Endothelial cell (in vitro differentiated cells): ENCODE measurements around the gene ANKRD63. TPM values are rescaled to one million over a fixed set of nuclear protein-coding genes. Genes with fewer than 3 reads are reported as not detected.
A peak's percentile ranks its signal among the peaks of the same experiment; 100 is the strongest.

Source experiments
- DNase-seq: peaks from one replicate; pipeline ENCODE4 v3.0.0; 2021; ENCODE audit warnings: low spot score
- H3K27ac Mint-ChIP-seq: one replicate; pipeline ENCODE4 v1.8.0; 2021; ENCODE audit warnings: mixed read lengths, inconsistent platforms; ENCODE audit not compliant: unreplicated experiment
- H3K27me3 Mint-ChIP-seq: one replicate; pipeline ENCODE4 v1.8.0; 2021; ENCODE audit warnings: mild to moderate bottlenecking, moderate library complexity, mixed read lengths, inconsistent platforms; ENCODE audit not compliant: unreplicated experiment
- H3K36me3 Mint-ChIP-seq: one replicate; pipeline ENCODE4 v1.8.0; 2021; ENCODE audit warnings: mild to moderate bottlenecking, low read depth, mixed read lengths, inconsistent platforms; ENCODE audit not compliant: unreplicated experiment
- H3K4me1 Mint-ChIP-seq: one replicate; pipeline ENCODE4 v1.8.0; 2021; ENCODE audit warnings: mild to moderate bottlenecking, mixed read lengths, inconsistent platforms; ENCODE audit not compliant: unreplicated experiment
- H3K4me3 Mint-ChIP-seq: one replicate; pipeline ENCODE4 v1.8.0; 2021; ENCODE audit warnings: mild to moderate bottlenecking, mixed read lengths, inconsistent platforms; ENCODE audit not compliant: unreplicated experiment
- H3K9me3 Mint-ChIP-seq: one replicate; pipeline ENCODE4 v1.8.0; 2021; ENCODE audit warnings: mixed read lengths, inconsistent platforms; ENCODE audit not compliant: unreplicated experiment
- total RNA-seq: library from RNA; stranded (reverse); fragmentation: NEBNext Ultra II Directional; extraction: Animal tissue kit (Norgen Biotek cat#: 25700); gene quantifications from one replicate; pipeline ENCODE4 v1.2.1, GENCODE V29; 2021; ENCODE audit not compliant: unreplicated experiment
- TF ChIP-seq, protein P1 (sequence below): fragments of 200-600 bp; sonication (generic); IDR thresholded peaks from one replicate; pipeline ENCODE4 v1.5.0; 2021; ENCODE audit warnings: antibody characterized with exemption; ENCODE audit not compliant: unreplicated experiment

The ANKRD63 gene
- total RNA-seq, 1 donor from 2014 or later, result not detected

DNA sequence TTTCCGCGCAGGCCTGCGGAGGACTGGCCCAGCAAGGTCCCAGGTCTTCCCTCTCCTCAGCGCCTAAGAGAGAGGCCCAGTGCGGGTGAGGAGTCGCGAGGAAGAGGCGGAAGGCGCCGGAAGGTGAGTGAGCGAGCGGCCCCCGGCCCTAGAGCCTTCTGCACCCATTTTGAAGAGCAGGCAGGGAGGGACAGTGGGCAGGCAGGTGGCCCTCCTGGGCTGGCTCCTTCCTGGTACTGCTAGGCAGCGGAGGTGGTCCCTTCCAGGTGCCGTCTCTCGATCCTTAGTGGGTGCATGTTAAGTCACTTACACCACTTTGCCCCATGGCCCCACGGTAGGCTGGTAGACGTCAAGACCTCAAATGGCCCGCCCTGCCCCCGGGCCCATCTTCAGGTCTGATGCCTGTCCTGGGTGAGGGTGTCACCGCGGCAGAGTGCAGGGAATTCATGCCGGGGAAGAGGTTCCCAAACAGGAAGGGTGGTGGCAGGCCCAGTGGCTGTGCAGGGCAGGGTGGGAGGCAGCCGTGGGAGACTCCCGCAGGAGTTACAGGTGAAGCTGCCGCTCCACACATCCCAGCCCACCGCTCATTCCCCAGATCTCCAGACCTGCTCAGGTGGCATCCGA lies 29.6 kb downstream of the ANKRD63 start:
- TF ChIP-seq, protein P1, sequence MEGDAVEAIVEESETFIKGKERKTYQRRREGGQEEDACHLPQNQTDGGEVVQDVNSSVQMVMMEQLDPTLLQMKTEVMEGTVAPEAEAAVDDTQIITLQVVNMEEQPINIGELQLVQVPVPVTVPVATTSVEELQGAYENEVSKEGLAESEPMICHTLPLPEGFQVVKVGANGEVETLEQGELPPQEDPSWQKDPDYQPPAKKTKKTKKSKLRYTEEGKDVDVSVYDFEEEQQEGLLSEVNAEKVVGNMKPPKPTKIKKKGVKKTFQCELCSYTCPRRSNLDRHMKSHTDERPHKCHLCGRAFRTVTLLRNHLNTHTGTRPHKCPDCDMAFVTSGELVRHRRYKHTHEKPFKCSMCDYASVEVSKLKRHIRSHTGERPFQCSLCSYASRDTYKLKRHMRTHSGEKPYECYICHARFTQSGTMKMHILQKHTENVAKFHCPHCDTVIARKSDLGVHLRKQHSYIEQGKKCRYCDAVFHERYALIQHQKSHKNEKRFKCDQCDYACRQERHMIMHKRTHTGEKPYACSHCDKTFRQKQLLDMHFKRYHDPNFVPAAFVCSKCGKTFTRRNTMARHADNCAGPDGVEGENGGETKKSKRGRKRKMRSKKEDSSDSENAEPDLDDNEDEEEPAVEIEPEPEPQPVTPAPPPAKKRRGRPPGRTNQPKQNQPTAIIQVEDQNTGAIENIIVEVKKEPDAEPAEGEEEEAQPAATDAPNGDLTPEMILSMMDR, result no peak
- H3K4me1 Mint-ChIP-seq, result peaks cover 3% of the 10 kb centered on the region
- no peaks in the 10 kb centered on the region for H3K9me3 Mint-ChIP-seq
- peaks cover 6% of the 10 kb centered on the region for H3K36me3 Mint-ChIP-seq
- no peak overlapping the region for H3K27ac Mint-ChIP-seq
- DNase-seq, result no peak
- peak overlapping the region; percentile 69 for H3K4me3 Mint-ChIP-seq
- peaks cover 22% of the 10 kb centered on the region for H3K27me3 Mint-ChIP-seq

GRCh38 chr15:40252438-40253166 lies 30.3 kb downstream of the ANKRD63 start:
- peaks cover 22% of the 10 kb centered on the region for H3K27me3 Mint-ChIP-seq
- H3K9me3 Mint-ChIP-seq, result no peaks in the 10 kb centered on the region
- TF ChIP-seq, protein P1, result no peak
- no peak for DNase-seq
- no peak overlapping the region for H3K27ac Mint-ChIP-seq
- H3K4me1 Mint-ChIP-seq, result peaks cover 3% of the 10 kb centered on the region
- peaks cover 6% of the 10 kb centered on the region for H3K36me3 Mint-ChIP-seq
- peak overlapping the region; percentile 69 for H3K4me3 Mint-ChIP-seq

DNA sequence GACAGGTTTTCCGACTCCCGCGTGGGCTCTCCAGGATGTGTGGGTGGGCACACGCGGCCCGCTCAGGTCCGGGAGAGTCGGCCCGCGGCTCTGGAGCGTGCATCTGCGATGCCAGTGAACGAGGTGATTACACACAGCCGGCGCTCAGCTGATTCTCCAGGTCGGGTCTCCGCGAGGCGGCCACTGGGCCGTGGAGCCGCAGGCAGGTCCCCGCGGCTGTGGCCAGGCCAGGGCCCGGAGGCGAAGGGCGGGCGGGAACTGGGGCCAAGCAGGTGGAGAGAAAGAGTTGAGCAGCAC lies 30.8 kb downstream of the ANKRD63 start:
- H3K9me3 Mint-ChIP-seq, result no peaks in the 10 kb centered on the region
- H3K4me1 Mint-ChIP-seq, result peaks cover 3% of the 10 kb centered on the region
- no peak for DNase-seq
- H3K27me3 Mint-ChIP-seq, result peaks cover 22% of the 10 kb centered on the region
- no peak overlapping the region for H3K27ac Mint-ChIP-seq
- H3K36me3 Mint-ChIP-seq, result peaks cover 6% of the 10 kb centered on the region
- no peak overlapping the region for H3K4me3 Mint-ChIP-seq
- TF ChIP-seq, protein P1, result no peak

- Mint-ChIP-seq H3K27me3 (peaks cover 20% of the 10 kb centered on the region), H3K4me1 (peaks cover 3% of the 10 kb centered on the region), H3K36me3 (peaks cover 6% of the 10 kb centered on the region), H3K4me3 (peak overlapping the region; percentile 70), H3K9me3 (no peaks in the 10 kb centered on the region), H3K27ac (no peak overlapping the region)
- TF ChIP-seq, protein P1, result no peak
- DNase-seq, result no peak
These were observed 31.3 kb downstream of the ANKRD63 start for GRCh38 chr15:40251486-40252140.
